ENCODE results near the gene CLMP.

The CLMP gene

DNA sequence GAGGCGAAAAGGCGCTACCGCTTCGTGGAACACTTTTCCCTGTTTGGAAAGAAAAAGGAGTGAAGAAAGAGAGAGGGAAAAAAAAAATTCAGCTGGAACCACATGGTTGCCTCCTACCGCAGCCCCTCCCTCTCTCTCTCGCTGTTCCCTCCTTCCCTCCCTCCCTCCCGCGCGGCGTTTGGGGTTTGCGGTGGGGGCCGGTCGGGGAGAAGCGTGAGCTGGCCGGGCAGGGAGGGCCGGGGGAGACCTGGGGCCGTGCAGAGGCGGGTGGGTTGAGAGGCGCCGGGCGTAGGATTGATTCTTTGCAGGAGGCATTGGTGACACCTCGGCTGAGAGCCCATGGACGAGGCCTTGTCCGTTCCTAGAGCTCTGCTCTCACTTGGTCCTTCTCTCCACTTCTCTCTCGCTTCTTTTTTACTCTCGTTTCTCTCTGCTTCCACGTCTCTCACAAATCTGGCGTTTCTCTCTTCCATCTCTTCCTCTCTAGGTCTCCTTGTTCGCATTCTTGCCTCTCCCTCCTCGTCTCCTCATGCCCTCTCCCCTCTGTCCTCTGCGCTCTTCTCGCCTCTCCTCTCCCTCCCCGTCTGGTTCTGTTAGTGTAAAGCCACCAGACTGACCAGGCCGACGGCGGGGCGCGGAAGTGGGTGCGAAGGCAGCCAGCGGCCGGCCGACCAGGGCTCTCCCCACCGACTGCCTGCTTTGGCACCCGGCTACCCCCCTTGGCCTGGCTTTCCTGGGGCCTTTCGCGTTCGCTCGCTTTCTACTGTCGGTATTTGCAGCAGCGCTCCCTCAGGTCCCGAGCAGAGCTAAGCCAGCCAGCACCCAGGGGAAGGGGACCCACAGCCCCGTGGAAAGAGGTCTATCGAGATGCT is at the start of gene CLMP:
Gene CLMP (minus strand): TSS at position 61 of the 872 bp plus-strand sequence. CDS start 308 bp downstream, outside the sequence.
- DNase-seq = no peak

DNA sequence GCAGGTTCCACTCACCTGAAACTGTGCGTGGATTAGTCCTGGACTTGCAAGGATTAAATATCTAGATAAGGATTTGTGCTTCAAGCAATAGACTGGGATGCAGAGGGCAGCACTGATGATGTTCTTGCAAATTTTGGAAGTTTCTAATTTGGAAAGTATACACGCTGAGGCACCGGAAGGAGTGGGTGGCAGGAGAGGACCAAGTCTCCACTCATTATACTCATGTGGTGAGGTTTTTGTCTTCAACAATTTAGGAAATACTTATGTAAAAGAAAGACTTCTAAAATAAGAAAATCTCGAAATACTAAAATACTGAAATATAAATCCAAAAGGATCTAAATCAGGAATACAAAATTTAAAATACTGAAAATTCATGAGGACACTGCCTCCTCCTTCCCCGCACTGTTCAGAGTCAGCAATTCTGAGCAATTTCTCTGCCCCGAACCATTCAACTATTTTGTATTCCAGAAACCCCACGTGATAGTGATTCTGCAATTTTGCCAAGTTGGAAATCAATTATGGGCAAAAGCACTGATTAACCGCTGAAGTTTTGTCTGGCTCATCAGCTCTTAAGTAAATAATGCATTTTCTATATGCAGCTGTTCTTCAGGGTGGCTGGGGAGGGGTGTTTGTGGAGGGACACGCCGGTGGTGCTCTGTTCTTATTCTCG is 47.0 kb upstream of the CLMP start:
- DNase-seq = no peak

GRCh38 chr11:123241294-123241693 is 46.2 kb upstream of the CLMP start:
- no peak for DNase-seq

GRCh38 chr11:123239191-123240150 is 44.4 kb upstream of the CLMP start:
- DNase-seq = no peak

DNA sequence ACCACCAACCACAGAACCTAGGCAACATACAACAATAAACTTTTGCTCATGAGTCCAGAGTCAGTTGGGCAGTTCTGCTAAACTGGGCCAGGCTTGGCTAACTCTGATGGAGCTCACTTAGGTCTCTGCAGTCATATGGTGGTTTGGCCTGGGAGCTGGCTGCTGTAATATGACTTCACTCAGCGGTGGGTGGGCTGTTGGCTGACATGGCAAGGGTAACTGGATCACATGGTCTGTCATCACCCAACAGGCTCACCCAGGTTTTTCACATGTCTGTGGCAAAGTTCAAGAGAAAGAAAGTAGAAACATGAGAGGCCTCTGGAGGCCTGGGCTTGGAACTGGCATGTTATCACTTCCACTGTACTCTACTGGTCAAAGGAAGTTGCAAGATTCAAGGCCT is 43.2 kb upstream of the CLMP start:
- DNase-seq = peak; percentile 77

- DNase-seq = no peak
Measured at GRCh38 chr11:123236879-123237278, 41.8 kb upstream of the CLMP start.

DNA sequence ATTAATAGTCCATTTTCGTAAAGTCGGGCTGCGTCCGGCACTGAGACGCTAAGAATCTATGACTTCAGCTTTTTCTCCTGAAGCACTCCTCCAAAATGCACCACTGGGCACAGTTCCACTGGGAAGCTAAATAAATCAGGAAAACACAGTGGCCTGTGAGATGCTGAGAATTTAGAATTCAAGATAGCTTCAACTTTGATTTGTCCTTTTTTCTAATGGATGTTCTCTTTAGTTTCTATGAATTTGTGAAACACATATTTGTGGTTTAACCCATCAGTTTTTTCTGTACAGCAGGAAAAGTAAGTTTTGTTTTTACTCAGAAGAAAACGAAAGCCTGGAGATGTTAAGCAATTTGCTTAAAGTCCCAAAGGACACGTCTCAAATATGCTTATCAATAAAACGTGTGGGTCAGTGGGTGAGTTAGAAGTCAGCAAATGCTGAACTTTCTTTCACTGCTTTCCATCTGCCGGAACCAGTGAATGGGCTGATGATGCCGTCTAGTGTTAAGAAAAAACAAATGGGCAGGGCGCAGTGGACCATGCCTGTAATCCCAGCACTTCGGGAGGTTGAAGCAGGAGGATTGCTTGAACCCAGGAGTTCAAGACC is 40.7 kb upstream of the CLMP start:
- DNase-seq = peak; percentile 37

DNA sequence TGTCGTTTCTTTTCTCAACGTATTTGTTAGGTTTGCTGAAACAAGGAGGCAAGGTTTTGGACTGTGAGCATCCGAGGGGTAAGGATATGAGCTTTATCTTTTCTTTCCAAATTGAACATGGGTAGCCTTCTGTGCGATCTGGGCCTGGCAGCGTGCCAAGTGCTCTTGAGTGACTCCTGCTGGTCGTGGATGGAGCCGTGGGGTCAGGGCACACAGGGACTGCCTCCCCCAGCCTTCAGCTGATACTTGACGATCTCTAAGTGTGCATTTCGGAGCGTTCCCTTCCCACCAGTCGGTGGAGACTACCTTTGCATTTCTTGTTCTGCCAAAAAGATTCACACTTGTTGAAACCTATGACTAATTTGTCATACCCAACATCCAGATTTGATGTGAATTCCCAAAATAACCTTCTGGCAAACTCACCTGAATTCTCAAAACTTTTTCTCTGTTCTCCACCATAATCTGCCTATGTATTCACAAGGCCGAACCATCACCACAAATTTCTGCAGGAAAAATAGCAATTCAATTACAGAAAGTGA is 40.1 kb upstream of the CLMP start:
- DNase-seq = peak; percentile 37

DNA sequence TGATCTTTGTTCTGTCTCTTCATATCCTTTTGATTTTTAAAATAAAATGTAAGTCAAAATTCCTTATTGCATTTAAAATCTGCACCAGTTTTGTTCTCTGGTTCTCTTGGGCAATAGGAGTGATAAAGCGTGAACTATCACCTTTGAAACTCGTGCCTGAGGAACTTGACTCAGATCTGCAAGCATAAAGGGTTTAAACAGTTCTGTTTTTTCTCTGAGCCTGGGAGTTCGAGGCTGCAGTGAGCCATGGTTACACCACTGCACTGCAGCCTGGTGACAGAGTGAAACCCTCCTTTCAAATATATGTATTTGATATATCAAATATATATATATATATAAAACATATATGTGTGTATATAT is 38.9 kb upstream of the CLMP start:
- peak; percentile 75 for DNase-seq

DNA sequence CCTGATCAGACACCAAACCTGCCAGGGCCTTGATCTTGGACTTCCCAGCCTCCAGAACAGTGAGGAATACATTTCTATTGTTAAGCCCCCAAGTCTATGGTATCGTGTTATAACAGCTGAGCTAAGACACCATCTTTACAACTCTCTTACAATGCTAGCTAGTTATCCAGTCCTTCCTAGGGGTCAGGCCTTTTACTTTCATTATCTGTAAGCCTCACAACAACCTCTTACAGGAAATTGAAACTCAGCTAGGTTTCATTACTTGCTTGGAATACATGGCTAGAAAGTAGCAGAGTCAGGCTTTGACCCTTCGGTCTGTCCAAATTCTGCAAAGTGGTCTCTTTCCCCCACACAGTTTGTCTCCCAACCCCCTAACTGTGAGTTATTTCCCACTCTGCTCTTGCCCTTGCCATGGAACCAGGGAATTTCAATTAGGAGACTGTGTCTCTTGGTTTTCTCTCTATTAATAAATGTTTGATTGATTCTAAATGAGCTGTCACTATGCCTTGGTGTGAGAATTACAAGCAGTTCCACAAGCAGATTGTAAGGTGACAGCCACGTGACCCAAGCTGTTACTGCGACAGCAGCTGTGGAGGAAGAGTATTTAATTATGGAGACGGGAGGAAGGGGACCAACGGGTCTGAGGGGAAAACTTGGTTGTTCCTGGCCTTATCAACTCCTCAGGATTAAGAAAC is 38.4 kb upstream of the CLMP start:
- peak; percentile 87 for DNase-seq

- no peak for DNase-seq
Measured at GRCh38 chr11:123231777-123232176, 36.7 kb upstream of the CLMP start.

DNA sequence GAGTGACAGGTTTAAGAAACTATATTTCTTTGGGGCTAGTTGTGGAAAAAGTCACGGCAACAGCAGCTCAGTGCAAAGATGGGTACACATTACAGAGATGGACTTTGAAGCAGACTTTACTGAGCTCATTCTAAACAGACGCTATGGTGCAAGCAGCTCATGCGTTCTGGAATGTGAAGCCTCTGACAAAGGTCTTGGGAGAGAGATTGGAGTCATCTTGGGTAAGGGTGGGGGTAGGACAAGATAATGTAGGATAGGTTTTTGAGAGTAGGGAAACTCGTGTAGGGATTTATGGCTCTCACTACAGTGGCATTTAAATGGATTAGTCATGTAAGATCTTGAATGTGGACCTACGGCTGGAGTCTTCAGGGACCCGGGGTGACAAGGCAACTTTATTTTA is 36.2 kb upstream of the CLMP start:
- no peak for DNase-seq

- DNase-seq = peak; percentile 32
Measured at GRCh38 chr11:123230346-123230745, 35.3 kb upstream of the CLMP start.

DNA sequence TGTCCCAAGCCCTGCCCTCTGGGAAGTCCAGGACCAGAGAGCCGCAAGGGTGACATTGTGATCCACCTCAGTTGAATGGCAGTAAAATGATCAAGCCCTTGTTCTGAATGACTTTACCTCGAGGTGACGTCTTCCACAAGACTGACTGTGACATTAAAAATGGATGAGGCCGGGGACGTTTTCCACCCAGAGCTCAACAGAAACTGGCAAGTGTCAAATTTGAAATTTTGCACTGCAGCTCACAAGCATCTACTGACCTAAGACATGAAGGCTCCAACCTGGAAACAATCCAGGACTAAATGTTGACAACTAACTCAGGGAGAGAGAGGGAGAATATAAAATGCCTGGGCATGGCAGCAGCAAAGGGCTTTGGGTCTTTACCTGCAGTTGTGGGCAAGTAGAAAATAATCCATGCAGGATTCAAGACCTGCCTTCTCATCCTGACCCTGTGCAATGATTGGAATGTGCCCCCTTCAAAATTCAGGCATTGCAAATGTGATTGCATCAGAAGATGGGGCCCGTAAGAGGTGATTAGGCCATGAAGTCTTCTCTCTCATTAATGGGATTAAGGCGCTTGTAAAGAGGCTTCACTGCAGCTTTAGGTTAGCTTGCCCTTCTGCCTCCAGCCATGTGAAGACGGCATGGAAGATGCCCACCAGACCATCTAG is 33.6 kb upstream of the CLMP start:
- no peak for DNase-seq

DNA sequence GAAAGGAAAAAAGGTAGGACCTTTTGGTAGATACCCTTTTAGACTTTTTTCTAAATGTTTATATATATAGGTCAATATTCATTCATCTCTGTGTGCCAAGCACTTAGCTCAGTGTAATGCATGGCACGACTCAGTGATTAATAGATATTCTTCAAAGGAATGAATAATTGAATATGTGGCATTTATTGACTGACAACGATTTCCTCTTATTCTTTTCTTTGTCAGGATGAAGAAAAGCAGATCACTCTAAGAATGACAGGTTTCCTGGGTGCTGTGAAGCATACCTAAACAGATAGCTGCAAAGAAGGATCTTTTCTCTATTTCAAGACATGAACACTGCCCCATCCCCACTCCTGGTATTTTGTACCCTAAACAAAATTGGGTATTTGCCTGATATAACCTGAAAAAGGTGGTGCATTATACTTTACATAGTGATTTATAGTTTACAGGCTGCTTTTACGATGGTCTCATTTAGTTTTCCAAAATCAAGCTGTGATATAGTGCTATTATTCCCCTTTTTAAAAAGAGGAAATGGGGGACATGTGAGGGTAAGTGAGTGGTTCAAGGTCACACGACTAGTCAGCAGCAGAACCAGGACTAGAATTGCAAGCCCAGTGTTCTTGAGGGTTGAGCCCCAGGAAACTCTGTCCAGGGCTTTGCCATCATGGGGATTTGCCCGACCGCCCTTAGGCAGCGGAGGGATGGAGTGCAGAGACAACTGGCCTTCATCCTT is 32.9 kb upstream of the CLMP start:
- DNase-seq = peak; percentile 57

DNA sequence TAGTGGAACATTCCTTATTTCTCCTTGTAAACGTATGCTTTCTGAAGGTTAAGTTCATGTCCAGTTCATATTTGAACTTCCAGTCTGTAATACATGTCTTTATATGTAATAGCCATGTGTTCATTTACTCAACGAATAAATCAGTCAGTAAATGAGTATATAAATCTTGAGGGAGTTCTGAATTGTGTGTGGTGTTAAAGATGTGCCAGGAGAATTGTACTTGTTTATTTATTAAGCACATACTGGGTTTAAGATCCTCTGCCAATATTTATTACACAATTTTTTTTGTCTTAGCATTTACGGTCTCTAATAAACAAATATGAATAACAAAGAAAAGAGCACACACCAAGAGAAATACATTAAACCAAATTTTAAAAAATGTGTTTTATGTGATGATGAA is 26.5 kb upstream of the CLMP start:
- no peak for DNase-seq

DNA sequence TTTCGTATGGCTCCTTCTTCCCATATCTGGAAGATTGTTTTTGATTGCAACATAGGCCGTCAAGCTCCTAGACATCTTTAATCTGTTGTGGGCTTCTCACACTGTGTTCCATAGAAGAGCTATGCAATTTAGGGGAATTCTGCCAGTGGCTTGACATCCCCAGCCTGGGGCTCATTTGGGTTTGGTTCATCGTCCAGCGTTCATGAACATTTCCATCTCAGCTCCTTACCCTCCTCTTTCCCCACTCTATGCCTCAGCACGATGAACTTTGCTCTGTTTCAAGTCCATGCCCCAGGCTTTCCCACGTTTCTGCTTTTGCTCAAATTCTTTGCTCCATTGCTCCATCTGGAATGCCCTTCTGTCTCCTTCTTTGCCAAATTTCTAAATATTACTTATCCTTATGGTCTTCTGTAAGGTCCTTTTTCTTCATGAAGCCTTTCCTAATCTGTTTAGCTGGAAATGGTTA is 26.1 kb upstream of the CLMP start:
- no peak for DNase-seq

GRCh38 chr11:123219066-123219690 is 24.1 kb upstream of the CLMP start:
- no peak for DNase-seq

DNA sequence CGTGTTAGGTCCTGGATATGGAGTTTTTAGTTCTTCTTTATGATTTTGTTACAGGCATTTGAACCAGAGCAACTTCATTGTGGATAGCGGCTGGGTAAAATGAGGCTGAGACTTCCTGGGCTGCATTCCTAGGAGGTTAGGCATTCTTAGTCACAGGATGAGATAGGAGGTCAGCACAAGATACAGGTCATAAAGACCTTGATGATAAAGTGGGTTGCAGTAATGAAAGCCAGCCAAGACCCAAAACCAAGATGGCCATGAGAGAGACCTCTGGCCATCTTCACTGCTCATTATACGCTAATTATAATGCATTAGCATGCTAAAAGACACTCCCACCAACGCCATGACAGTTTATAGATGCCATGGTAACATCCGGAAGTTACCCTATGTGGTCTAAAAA is 23.4 kb upstream of the CLMP start:
- no peak for DNase-seq

DNA sequence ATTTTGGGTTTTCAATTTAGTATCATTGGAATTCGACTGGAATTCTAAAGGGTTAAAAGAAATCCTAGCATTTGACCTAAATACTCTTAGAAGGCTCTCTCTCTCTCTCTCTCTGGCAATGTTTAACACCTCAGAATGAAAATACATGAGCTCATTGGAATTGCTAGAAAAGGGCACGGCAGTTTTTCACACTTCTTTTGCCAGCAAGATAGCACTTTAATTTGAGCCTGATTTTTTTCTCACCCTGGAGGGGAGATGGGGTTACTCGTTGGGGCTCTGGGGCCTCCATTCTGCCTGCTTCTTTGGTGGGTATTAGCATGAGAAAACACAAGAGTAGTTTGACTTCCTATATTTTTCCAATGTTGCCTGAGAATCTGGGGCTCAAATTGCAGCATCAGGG is 22.8 kb upstream of the CLMP start:
- DNase-seq = no peak
